ENCODE measurements around the gene AMFR. TPM values are rescaled to one million over a fixed set of nuclear protein-coding genes. Genes with fewer than 3 reads are reported as not detected.

AMFR gene
- total RNA-seq, 6 experiments from 2014 or later: 104 to 117 (median 112) TPM

DNA sequence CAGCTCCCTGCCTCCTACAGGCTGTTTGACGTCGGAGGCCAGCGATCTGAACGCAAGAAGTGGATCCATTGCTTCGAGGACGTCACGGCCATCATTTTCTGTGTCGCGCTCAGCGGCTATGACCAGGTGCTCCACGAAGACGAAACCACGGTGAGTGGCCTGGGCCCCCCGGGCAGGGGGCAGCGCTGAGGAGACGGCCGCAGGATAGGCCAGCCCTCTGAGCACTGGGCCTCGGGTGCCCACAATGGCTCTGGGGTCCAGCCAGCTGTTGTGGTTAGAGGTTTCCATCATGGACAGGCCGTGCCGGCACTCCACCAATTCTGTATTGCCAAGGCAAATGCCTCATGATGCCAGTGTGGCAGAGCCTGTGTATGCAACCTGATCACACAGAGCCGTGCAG is 88.6 kb downstream of the AMFR start:
- Mint-ChIP-seq H3K9me3 (no peaks in the 10 kb centered on the region), H3K4me1 (ENCODE audit: low read depth) (peaks cover 6% of the 10 kb centered on the region; the same call in 1 of the 2 replicates), H3K36me3 (ENCODE audit: low read depth) (no peaks in the 10 kb centered on the region), H3K27me3 (ENCODE audit: insufficient read depth) (peaks cover 5% of the 10 kb centered on the region), H3K27ac (no peak overlapping the region), H3K4me3 (no peak overlapping the region)
- TF ChIP-seq, protein P1, sequence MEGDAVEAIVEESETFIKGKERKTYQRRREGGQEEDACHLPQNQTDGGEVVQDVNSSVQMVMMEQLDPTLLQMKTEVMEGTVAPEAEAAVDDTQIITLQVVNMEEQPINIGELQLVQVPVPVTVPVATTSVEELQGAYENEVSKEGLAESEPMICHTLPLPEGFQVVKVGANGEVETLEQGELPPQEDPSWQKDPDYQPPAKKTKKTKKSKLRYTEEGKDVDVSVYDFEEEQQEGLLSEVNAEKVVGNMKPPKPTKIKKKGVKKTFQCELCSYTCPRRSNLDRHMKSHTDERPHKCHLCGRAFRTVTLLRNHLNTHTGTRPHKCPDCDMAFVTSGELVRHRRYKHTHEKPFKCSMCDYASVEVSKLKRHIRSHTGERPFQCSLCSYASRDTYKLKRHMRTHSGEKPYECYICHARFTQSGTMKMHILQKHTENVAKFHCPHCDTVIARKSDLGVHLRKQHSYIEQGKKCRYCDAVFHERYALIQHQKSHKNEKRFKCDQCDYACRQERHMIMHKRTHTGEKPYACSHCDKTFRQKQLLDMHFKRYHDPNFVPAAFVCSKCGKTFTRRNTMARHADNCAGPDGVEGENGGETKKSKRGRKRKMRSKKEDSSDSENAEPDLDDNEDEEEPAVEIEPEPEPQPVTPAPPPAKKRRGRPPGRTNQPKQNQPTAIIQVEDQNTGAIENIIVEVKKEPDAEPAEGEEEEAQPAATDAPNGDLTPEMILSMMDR (IDR thresholded peaks at IDR 0.05): no peak
- DNase-seq: no peak

- H3K4me1 Mint-ChIP-seq (ENCODE audit: low read depth): peaks cover 6% of the 10 kb centered on the region; the same call in 1 of the 2 replicates
Observed at GRCh38 chr16:56336071-56336688, 89.2 kb downstream of the AMFR start.

GRCh38 chr16:56334761-56335160 is 90.6 kb downstream of the AMFR start:
- TF ChIP-seq, protein P1 (IDR thresholded peaks at IDR 0.05): no peak
- peaks cover 7% of the 10 kb centered on the region for H3K27me3 Mint-ChIP-seq (ENCODE audit: insufficient read depth)
- no peak for DNase-seq
- H3K4me3 Mint-ChIP-seq: no peak overlapping the region
- H3K27ac Mint-ChIP-seq: no peak overlapping the region
- H3K4me1 Mint-ChIP-seq (ENCODE audit: low read depth): peaks cover 6% of the 10 kb centered on the region; the same call in 1 of the 2 replicates
- no peaks in the 10 kb centered on the region for H3K9me3 Mint-ChIP-seq
- no peaks in the 10 kb centered on the region for H3K36me3 Mint-ChIP-seq (ENCODE audit: low read depth)

More at GRCh38 chr16:56336071-56336688, 89.2 kb downstream of the AMFR start:
- no peak for DNase-seq
- Mint-ChIP-seq H3K36me3 (ENCODE audit: low read depth) (no peaks in the 10 kb centered on the region), H3K27me3 (ENCODE audit: insufficient read depth) (peaks cover 5% of the 10 kb centered on the region), H3K9me3 (no peaks in the 10 kb centered on the region), H3K4me3 (no peak overlapping the region), H3K27ac (no peak overlapping the region)
- TF ChIP-seq, protein P1 (IDR thresholded peaks at IDR 0.05): no peak; the same call in 1 of the 2 replicates

DNA sequence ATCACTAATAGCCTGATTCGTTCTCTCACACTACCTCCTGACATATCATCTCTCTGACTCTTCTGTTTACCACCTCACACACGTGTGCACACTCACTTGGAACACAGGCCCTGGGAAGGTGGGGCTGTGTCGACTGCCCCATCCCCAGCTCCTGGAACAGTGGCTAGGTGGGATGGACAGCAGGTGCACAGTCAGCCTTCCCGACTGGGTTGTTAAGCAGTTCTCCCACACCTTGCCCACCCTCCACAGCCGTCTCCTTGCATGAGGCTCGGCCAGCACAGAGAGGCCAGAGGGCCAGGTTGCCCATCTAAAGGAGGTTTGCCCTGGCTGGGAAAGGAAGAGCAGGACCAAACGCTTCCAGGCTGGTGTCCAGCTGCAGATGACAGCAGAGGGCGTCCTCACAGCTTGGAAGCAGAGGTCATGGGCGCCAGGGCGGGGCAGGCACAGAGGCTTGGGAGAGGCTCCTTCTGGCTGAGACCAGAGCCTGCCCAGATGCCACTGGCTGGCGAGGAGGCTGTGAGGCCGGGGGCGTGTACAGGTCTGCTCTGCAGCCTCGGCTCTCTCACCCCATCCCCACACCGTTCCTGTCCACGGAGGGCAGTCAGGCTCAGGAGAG is 92.8 kb downstream of the AMFR start:
- no peak overlapping the region; the same call in 1 of the 2 replicates for H3K4me3 Mint-ChIP-seq
- DNase-seq: peak; percentile 75

DNA sequence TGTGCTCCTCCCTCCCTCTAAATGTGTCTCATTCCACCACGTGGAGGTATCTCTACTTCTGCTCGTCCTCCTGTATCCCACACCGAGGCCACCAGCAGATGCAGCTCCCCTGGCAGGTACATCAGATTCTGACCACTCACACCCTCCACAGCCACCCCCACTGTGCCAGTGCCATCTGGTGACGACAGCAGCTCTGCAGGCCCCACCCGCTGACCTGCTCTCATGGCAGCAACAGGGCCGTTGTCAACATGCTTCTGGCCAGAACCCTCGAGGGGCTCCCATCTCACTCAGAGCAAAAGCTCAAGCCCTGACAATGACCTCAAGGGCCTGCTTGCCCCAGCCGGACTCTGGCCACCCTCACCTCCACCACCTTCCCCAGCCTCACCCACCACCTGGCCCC is 93.4 kb downstream of the AMFR start:
- no peaks in the 10 kb centered on the region for H3K9me3 Mint-ChIP-seq
- H3K27me3 Mint-ChIP-seq (ENCODE audit: insufficient read depth): peaks cover 23% of the 10 kb centered on the region
- TF ChIP-seq, protein P1 (IDR thresholded peaks at IDR 0.05): no peak
- DNase-seq: no peak
- peaks cover 6% of the 10 kb centered on the region; the same call in 1 of the 2 replicates for H3K4me1 Mint-ChIP-seq (ENCODE audit: low read depth)
- no peak overlapping the region for H3K27ac Mint-ChIP-seq
- H3K4me3 Mint-ChIP-seq: no peak overlapping the region
- H3K36me3 Mint-ChIP-seq (ENCODE audit: low read depth): no peaks in the 10 kb centered on the region

More for the DNA sequence above, 92.8 kb downstream of the AMFR start:
- no peaks in the 10 kb centered on the region for H3K36me3 Mint-ChIP-seq (ENCODE audit: low read depth)
- H3K27me3 Mint-ChIP-seq (ENCODE audit: insufficient read depth): peaks cover 23% of the 10 kb centered on the region
- TF ChIP-seq, protein P1 (IDR thresholded peaks at IDR 0.05): peak; percentile 79
- peak overlapping the region; percentile 48; the same call in 1 of the 2 replicates for H3K27ac Mint-ChIP-seq
- peaks cover 6% of the 10 kb centered on the region; the same call in 1 of the 2 replicates for H3K4me1 Mint-ChIP-seq (ENCODE audit: low read depth)
- H3K9me3 Mint-ChIP-seq: no peaks in the 10 kb centered on the region
